GM12892 (cell line): Measurements from ENCODE around the gene USF2. TPM values are rescaled to one million over a fixed set of nuclear protein-coding genes. Genes with fewer than 3 reads are reported as not detected.
"Not testable (repeated sequence)": the region's sequence is repeated elsewhere in the genome, so short reads cannot be mapped to it uniquely, and the experiment has no call there.

Experiments
- DNase-seq: peaks from one replicate; pipeline ENCODE4 v3.0.0; 2011; ENCODE audit not compliant: insufficient read length
- FAIRE-seq: peaks from 2 replicates; lab custom pipeline; 2011; peaks lifted over from hg19 to GRCh38; lab: Jason Lieb, UNC
- POLR2A ChIP-seq: IDR thresholded peaks from 2 replicates; pipeline ENCODE4 v1.6.1; 2011; ENCODE audit warnings: low read depth, low read length, control low read depth
- POLR2AphosphoS5 ChIP-seq: IDR thresholded peaks from 2 replicates; pipeline ENCODE4 v1.6.1; 2011; ENCODE audit warnings: low read depth, low read length, control low read depth
- TAF1 ChIP-seq: IDR thresholded peaks from 2 replicates; pipeline ENCODE4 v1.6.1; 2011; ENCODE audit warnings: low read depth, mild to moderate bottlenecking, control low read depth, low read length, borderline replicate concordance
- polyA plus RNA-seq: library from polyadenylated mRNA; unstranded; fragments of >200 nt; gene quantifications from one replicate; pipeline ENCODE4 v1.2.1, GENCODE V29; 2012; ENCODE audit warnings: missing spikeins, inconsistent platforms; ENCODE audit not compliant: missing spikeins

USF2 gene, protein sequence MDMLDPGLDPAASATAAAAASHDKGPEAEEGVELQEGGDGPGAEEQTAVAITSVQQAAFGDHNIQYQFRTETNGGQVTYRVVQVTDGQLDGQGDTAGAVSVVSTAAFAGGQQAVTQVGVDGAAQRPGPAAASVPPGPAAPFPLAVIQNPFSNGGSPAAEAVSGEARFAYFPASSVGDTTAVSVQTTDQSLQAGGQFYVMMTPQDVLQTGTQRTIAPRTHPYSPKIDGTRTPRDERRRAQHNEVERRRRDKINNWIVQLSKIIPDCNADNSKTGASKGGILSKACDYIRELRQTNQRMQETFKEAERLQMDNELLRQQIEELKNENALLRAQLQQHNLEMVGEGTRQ
- polyA plus RNA-seq: 122 TPM

DNA sequence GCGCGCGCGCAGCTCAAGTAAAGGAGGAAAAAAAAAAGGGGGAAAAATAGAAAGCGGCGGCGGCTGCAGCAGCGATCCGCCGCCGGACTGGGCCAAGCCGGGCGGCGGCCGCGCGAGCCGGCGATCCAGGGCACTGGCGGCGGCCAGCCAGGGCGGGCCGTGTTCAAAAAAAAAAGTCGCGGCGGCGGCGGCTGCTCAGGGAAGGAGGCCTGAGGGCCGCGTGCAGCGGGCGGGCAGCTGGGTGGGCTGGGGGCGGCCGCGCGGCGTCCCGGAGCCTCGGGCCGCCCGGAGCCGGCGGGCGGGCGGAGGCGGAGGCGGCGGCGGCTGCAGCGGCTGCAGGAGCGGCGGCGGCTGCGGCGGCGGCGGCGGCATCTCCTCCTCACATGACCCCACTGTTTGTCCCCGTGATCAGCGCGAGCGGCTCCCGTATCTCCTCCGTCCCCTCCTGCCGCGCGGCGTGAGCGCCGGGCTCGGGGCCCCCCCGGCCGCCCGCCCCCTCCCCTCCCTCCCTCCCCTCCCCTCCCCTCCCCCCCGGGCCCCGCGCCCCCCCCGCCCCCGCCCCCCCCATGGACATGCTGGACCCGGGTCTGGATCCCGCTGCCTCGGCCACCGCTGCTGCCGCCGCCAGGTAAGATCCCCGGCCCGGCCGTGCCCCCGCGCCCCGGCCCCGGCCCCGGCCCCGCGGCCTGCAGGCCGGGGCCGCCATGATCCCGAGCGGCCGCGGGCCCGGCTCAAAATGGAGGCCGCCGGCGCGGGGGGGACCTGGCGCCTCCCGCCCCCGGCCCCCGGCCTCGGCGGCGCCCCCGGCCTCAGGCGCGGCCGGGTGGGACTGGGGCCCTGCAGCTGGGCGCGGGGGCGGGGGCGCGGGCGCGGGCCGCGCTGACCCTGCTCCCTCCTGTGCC, at the start of gene USF2:
Gene USF2 (plus strand): TSS at position 427 of the 902 bp plus-strand sequence. CDS start 140 bp downstream, at position 567.
- TF ChIP-seq POLR2AphosphoS5 (no peak), POLR2A (no peak), TAF1 (no peak)
- FAIRE-seq (no peak), DNase-seq (peak; percentile 69)

DNA sequence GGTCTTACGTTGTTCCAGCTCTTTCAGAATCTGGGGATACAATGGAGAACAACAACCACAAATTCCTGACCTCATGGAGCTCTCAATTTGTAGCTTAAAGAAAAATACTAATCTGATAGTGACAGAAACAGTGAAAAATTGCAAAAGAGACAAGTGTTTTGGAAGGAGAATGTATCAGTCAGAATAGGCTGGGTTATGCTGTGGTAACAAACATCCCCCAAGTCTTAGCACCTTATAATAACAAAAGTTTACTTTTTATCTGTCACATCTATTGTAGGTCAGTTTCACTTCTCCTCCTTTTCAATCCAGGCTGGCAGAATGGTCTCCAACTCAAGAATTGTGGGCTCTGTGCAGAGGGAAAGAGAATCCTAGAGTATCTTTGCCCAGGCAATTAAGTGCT, 49.8 kb upstream of the USF2 start:
- DNase-seq: no peak
- no peak for FAIRE-seq
- TF ChIP-seq TAF1: no peak
- no peak for TF ChIP-seq POLR2A
- no peak for TF ChIP-seq POLR2AphosphoS5

DNA sequence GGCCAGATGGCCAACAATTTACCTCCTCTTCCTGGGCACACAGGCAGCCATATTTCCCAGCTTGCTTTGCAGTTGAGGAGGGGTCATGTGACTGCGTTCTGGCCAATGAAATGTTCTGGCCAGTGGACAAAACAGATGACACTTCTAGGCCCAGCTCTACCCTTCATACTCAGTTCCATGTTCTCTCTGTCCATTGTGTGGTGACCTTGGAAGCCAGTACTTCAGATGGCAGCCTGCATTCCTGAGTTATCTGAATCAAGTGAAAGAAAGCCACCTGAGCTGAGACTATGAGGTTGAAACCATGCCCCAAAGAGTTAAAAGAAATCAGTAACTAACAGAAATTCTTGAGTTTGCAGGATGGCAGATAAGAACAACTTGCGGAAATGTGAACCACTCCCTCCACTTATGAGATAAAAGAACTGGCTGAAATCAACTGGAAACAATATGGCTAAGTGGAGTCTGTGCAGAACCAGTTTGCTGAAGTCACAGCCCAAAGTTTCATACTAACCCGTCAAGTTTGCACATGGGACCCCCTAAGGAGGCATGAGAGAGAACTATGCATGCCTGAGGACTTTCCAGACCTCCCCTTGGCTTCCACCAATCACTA, 48.3 kb upstream of the USF2 start:
- TF ChIP-seq TAF1 (no peak), POLR2A (no peak), POLR2AphosphoS5 (no peak)
- DNase-seq (no peak), FAIRE-seq (no peak)

DNA sequence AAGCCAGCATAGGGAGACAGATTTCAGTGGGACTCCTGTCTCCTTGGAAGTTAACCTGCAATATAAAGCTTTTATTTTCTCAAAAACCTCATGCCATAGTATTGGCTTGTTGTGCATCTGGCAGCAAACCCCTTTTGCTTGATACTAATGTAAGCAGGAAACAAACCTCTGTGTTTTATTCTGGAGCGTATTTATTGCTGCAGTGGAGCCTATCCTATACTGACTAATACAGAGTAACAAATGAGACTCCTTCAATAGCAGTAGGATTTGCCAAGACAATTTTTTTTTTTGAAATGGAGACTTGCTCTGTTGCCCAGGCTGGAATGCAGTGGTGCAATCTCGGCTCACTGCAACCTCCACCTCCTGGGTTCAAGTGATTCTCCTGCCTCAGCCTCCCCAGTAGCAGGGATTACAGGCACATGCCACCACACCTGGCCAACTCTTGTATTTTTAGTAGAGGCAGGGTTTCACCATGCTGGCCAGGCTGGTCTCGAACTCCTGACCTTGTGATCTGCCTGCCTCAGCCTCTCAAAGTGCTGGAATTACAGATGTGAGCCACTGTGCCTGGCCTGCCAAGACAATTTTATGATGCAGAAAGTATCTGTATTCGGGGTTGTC, 47.7 kb upstream of the USF2 start:
- DNase-seq, FAIRE-seq: not testable (repeated sequence)

DNA sequence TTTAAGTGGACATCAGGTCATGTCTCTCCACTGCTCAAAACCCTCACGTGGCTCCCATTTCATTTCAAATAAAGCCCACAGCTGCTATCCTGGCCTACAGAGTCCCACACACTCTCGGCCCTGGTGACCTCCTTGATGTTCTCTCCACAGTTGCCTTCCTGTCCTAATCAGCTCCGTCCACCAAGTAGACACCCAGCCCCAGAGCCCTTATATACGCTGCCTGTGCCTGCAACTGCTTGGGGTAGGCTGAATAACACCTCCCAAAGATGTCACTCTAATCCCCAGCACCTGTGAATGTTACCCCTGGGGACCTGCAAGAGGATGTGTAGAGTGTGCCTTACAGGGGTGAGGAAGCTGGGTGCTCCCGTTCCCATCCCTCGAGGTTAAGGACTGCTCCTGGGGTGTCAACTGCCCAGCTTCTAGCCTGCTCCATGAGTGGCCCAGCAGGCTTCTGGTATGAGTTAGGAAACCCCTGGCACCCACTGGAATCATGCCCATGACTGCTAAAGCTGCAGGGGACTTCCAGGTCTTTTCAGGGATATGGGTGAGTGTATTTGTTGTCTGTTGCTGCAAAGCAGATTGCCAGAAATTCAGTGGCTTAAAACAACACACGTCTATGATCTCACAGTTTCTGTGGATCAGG, 46.3 kb upstream of the USF2 start:
- DNase-seq (no peak), FAIRE-seq (no peak)
- TF ChIP-seq POLR2AphosphoS5: no peak

DNA sequence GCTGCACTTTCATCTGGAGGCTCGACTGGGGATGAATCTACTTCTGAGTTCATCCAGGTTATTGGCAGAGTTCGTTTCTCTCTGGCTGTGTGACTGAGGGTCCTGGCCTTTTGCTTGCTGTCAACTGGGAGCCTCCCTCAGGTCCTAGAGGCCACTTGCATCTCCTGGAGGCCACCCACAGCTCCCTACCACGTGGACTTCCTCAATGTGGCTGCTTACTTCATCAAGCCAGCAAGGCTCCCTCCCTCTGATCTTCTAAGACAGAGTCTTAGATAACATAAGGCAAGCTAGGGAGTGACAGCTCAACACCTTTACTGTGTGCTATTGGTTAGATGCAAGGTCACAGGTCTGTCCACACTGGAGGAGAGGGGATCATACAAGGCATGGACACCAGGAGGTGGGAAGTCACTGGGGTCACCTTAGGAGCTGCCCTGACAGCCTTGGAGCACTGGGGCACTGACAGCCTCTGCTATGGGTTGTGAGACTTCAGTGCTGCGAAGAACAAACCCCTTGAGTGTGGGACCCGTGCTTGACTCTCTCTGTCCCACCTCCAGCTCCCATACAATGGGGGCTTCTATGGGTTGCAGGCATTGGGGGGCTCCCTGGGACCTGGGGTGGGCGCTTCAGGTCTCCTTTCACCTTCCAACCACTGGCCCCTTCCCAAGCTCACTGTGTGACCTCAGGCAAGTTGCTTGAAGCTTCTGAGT, 45.5 kb upstream of the USF2 start:
- FAIRE-seq (no peak), DNase-seq (no peak)
- TF ChIP-seq POLR2AphosphoS5 (no peak), POLR2A (no peak), TAF1 (no peak)

DNA sequence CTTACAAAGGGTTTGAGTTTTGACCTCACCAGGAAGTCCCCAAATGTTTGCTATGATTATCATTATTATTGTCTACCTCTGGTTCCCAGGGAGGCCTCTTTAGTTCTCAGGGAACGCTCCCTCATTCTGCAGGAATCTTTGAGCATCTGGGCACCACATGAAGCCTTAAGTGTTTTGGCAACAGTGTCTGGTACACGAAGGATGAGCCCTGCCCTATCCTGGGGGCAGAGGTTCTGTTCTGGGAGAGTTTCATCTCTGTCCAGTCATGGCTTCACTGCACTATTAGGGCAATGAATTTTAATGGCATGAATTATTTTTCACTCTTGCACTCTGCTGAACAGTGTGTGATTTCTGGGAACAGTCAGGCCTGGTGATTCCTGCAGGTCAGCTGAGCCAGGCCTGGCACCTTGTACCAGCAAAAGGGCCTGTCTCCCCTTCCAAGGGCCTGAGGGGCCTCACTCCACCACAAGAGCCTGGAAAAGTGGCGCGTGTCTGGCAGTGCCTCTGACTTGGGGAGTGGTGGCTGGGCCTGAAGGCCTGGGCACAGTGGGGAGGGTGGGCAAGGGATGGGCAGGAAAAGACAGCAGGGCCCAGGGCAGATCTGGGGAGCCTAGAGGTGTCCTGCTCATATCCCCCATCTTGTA, 44.8 kb upstream of the USF2 start:
- DNase-seq (no peak), FAIRE-seq (no peak)
- TF ChIP-seq POLR2A: no peak

DNA sequence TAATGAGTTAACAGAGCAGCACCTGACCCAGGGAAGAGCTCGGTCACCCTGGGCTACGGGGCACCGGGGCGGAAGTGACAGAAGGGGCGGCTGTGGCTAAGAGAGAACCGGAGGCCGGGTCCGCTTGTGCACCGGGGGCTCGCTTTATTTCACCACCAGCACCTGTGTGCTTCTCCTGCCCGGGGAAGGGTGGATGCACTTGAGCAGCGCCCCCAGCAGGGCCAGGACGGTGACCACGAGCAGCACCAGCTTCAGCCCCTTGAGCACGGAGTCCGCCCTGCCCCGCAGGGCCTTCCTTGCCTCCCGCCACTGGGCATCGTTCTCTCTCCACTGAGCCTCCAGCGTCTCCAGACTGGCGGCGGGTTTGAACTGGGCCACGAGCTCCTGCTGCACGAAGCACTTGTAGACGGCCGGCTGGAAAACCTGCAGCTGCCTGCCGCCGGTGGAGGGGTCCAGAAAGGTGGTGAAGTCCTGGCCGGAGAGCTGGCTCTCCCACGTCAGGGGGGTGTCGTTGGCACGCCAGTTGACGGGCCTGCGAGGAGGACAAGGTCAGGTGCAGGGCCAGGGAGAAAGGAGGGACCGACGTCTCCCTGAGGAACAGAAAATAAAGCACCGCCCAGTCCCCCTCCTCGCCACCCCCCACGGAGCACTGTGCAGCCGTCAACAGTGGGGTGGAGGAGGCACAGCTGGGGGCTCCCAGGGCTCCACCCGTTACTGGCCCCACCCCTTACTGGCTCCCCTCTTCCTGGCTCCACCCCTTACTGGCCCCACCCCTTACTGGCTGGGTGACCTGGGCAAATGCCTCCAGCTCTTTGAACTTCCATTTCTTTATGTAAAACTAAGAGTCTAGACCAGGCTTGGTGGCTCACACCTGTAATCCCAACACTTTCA, 43.8 kb upstream of the USF2 start:
- FAIRE-seq (no peak), DNase-seq (no peak)
- TF ChIP-seq POLR2A (no peak), TAF1 (no peak), POLR2AphosphoS5 (no peak)

DNA sequence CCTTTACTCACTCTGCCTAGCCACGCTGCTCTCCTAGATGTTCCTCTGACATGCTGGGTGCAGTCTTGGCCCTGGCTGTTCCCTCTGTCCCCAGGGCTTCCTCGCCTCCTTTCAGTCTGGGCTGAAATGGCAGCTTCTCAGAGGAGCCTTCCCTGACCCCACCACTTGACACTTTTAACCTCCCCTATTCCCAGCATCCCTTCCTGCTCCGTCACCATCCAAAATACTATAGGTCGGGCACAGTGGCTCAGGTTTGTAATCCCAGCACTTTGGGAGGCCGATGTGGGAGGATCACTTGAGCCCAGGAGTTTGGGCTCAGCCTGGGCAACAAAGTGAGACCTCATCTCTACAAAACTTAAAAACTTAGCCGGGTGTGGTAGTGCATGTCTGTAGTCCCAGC, 42.8 kb upstream of the USF2 start:
- FAIRE-seq (no peak), DNase-seq (no peak)
- no peak for TF ChIP-seq POLR2AphosphoS5

DNA sequence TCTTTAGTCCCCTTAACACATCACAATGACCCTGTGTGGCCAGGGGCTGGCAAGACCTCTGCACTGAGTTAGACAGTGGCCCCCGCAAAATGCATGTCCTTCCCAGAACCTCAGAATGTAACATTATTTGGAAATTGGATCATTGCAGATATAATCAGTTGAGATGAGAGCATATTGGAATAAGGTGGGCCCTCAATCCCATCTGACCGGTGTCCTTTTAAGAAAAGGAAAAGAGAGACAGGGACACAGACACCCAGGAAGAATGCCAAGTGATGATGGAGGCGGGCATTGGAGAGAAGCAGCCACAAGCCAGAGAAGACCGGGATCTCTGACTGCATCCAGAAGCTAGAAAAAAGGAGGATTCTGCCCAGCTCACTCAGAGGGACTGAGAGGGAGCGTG, 42.0 kb upstream of the USF2 start:
- no peak for FAIRE-seq
- no peak for DNase-seq
- TF ChIP-seq TAF1 (no peak), POLR2AphosphoS5 (no peak), POLR2A (no peak)
